Thoracic aorta (tissue), 2 donors: ENCODE measurements around the gene ECD. TPM values are rescaled to one million over a fixed set of nuclear protein-coding genes. Genes with fewer than 3 reads are reported as not detected.

Source experiments
- ATAC-seq: fragments of 150-250 bp; one replicate; pipeline ENCODE4 v1.8.0; 2017; ENCODE audit warnings: low read depth; ENCODE audit not compliant: insufficient number of reproducible peaks, low FRiP score
- DNase-seq: peaks from one replicate; pipeline ENCODE4 v3.0.0-alpha.2; 2020; ENCODE audit warnings: low spot score
- H3K27ac ChIP-seq, 2 donors: fragments of 200-600 bp; sonication (generic); 1 replicate in 1 of 2; 2 replicates in 1 of 2; pipeline ENCODE4 v1.5.1; 2016; ENCODE audit warnings: mild to moderate bottlenecking in 2 of 2, moderate library complexity in 2 of 2
- H3K27me3 ChIP-seq: fragments of 200-600 bp; sonication (generic); replicated peaks from 2 replicates; pipeline ENCODE4 v1.6.0; 2016; ENCODE audit warnings: mild to moderate bottlenecking; ENCODE audit not compliant: insufficient read depth
- H3K36me3 ChIP-seq: fragments of 200-600 bp; sonication (generic); one replicate; pipeline ENCODE4 v1.5.1; 2016
- H3K4me1 ChIP-seq, 2 donors: fragments of 200-600 bp; sonication (generic); 1 replicate in 1 of 2; 2 replicates in 1 of 2; pipeline versions ENCODE4 v1.5.1 to v1.6.0; 2016; ENCODE audit warnings: low read depth in 2 of 2, mild to moderate bottlenecking in 1 of 2; ENCODE audit not compliant: control insufficient read depth in 1 of 2
- H3K4me3 ChIP-seq: fragments of 200-600 bp; sonication (generic); 2 replicates; pipeline ENCODE4 v1.5.1; 2016; ENCODE audit warnings: mild to moderate bottlenecking
- H3K9me3 ChIP-seq: fragments of 200-600 bp; sonication (generic); 2 replicates; pipeline ENCODE4 v1.5.1; 2016
- total RNA-seq, 2 donors: library from RNA; depleted of rRNA; stranded (reverse); fragments of >200 nt; gene quantifications; one replicate each; pipeline versions ENCODE4 v1.1.0 to v1.2.3, GENCODE V29; 2016
- TF ChIP-seq, protein P1 (sequence below): fragments of 200-600 bp; sonication (generic); IDR thresholded peaks from one replicate; pipeline ENCODE4 v1.5.1; 2019; ENCODE audit warnings: antibody characterized with exemption

ECD gene
- total RNA-seq, 2 donors from 2014 or later = 34.8 to 39.2 TPM

DNA sequence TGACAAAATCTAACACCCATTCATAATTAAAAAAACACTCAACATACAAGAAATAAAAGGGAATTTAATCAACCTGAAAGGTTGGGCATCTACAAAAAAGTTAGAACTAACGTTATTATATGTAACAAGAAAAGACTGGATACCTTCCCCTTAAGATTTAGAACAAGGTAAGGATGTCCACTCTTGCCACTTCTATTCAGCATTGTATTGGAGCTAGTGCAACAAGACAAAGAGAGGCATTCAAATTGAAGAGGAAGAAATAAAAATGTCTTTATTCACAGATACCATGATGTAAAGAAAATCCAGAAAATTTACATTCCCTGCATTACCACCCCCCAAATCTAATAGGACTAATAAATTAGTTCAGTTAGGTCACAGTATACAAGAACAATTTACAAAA lies 18.5 kb upstream of the ECD start:
- Histone ChIP-seq H3K27me3 (no peaks in the 10 kb centered on the region), H3K36me3 (peaks cover 16% of the 10 kb centered on the region), H3K27ac (no peak overlapping the region), H3K4me3 (no peak overlapping the region), H3K4me1 (no peaks in the 10 kb centered on the region), H3K9me3 (no peaks in the 10 kb centered on the region)
- DNase-seq (no peak), ATAC-seq (no peak)
- TF ChIP-seq, protein P1, sequence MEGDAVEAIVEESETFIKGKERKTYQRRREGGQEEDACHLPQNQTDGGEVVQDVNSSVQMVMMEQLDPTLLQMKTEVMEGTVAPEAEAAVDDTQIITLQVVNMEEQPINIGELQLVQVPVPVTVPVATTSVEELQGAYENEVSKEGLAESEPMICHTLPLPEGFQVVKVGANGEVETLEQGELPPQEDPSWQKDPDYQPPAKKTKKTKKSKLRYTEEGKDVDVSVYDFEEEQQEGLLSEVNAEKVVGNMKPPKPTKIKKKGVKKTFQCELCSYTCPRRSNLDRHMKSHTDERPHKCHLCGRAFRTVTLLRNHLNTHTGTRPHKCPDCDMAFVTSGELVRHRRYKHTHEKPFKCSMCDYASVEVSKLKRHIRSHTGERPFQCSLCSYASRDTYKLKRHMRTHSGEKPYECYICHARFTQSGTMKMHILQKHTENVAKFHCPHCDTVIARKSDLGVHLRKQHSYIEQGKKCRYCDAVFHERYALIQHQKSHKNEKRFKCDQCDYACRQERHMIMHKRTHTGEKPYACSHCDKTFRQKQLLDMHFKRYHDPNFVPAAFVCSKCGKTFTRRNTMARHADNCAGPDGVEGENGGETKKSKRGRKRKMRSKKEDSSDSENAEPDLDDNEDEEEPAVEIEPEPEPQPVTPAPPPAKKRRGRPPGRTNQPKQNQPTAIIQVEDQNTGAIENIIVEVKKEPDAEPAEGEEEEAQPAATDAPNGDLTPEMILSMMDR = no peak

DNA sequence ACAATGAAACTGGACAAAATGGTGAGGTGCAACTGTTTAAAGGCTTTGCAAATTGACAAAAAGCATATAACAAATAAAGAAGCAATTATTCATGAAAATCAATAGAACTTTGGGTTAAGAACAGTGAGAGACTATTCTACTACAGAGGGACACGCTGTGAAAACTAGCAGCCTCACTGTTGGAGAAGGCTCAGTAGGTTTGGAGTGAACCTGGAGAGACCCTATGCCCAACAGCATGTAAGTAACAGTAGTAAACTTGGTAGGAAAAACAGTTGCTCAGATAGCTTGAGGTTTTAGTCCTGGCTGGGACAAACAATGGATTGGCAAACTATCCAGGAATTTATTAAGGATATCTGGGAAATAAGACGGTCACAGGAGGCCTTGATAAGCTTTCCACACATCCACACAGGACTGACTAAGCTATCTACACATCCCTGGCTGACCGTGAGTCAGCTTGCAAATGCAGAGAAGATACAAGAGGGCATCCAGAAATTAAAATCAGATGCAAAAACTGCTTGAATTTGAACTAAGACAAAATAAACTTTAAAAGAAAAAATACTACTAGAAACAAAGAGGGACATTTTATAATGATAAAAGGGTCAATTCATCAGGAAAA lies 16.0 kb upstream of the ECD start:
- ATAC-seq (no peak), DNase-seq (no peak)
- Histone ChIP-seq H3K27me3 (no peaks in the 10 kb centered on the region), H3K27ac (no peak overlapping the region), H3K4me1 (no peaks in the 10 kb centered on the region), H3K36me3 (peaks cover 25% of the 10 kb centered on the region), H3K9me3 (no peaks in the 10 kb centered on the region), H3K4me3 (no peak overlapping the region)
- TF ChIP-seq, protein P1 = no peak

DNA sequence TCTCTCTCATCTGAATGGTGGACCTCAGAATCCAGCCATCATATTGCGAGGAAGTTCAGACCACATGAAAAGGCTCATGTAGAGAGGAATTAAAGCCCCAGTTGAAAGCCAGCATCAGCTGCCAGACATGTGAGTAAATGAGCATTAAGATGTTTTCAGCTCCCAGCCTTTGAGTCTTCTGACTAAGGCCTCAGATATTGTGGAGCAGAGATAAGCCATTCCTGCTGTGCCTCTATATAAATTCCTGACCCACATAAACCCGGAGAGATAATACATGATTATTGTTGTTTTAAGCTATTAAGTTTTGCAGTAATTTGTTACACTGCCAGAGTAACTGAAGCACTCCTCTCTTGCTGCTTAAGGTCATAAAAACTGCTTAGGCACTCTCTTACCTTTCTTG lies 14.8 kb upstream of the ECD start:
- H3K27me3 ChIP-seq = no peaks in the 10 kb centered on the region
- no peak overlapping the region for H3K27ac ChIP-seq
- no peaks in the 10 kb centered on the region for H3K4me1 ChIP-seq
- TF ChIP-seq, protein P1 = no peak
- H3K36me3 ChIP-seq = peaks cover 29% of the 10 kb centered on the region
- no peak overlapping the region for H3K4me3 ChIP-seq
- no peak for ATAC-seq
- no peaks in the 10 kb centered on the region for H3K9me3 ChIP-seq
- DNase-seq = no peak

DNA sequence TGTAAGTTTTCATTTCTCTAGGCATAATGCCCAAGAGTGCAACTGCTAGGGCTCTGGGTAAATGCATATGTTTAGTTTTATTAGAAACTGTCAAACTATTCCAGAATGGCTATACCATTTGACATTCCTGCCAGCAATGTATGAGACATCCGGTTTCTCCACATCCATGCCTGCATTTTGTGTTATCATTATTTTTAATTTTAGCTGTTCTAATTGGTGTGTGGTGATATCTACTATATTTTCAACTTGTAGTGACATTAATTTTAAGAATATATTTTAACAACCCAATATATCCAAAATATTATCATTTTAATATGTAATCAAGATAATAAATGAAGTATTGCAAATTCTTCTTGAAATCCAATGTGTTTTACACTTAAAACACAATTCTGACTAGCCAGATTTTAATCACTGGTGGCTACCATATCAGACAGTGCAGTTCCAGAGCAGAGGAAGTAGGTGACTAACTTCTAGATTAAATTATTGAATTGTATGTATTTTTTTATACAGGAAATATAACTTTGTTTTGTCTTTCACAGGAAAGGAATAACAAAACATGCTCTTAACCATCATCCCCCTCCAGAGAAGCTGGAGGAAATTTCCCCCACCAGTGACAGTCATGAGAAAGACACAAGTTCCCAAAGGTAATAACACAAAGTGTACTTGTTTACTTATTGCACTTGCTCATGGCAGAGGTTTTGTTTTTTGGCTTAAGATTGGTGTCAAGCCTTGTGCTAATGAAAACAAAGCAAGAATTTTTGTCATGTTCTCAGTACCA lies 6.5 kb upstream of the ECD start:
- Histone ChIP-seq H3K9me3 (no peaks in the 10 kb centered on the region), H3K27ac (no peak overlapping the region), H3K4me1 (no peaks in the 10 kb centered on the region), H3K36me3 (peaks cover 8% of the 10 kb centered on the region), H3K27me3 (no peaks in the 10 kb centered on the region), H3K4me3 (no peak overlapping the region)
- DNase-seq (no peak), ATAC-seq (no peak)
- TF ChIP-seq, protein P1 = no peak

DNA sequence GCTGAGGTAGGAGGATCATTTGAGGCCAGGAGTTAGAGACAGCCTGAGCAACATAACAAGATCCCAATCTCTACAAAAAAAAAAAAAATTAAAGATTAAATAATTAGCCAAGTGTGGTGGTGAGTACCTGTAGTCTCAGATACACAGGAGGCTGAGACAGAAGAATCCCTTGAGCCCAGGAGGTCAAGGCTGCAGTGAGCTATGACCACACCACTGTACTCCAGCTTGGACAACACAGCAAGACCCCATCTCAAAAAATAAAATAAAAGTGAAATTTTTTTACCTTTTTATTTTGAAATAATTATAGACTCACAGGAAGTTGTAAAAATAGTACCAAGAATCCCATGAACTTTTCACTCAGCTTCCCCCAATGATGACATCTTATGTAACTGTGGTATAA lies 5.1 kb upstream of the ECD start:
- TF ChIP-seq, protein P1 = no peak
- no peaks in the 10 kb centered on the region for H3K9me3 ChIP-seq
- ATAC-seq (no peak), DNase-seq (no peak)
- no peak overlapping the region for H3K27ac ChIP-seq
- H3K27me3 ChIP-seq = no peaks in the 10 kb centered on the region
- H3K4me3 ChIP-seq = no peak overlapping the region
- peaks cover 6% of the 10 kb centered on the region for H3K36me3 ChIP-seq
- H3K4me1 ChIP-seq = peaks cover 5% of the 10 kb centered on the region in 2 donors
